Measurements from ENCODE around the gene KRTAP10-2. TPM values are rescaled to one million over a fixed set of nuclear protein-coding genes. Genes with fewer than 3 reads are reported as not detected.
"Not testable (repeated sequence)": the region's sequence is repeated elsewhere in the genome, so short reads cannot be mapped to it uniquely, and the experiment has no call there.

KRTAP10-2 gene
- total RNA-seq, 8 experiments from 2014 or later, result 0.17 to 1.1 (median 0.47) TPM; not detected in 4

- in situ Hi-C loops (cut with MboI; ENCODE audit: low pct_unique_long_range_greater_than_20kb in 2 of 9, low sequenced_read_pairs in 9 of 9, unreplicated experiment in 9 of 9), result no loop called here
- no peak for ATAC-seq (replicated peaks in 6 of 8)
- WGBS, 10 experiments, result 17 to 89% (median 42%) methylated on average over 2 to 9 of the region's 17 CpGs; no CpG with 5 or more reads in 5 of the 10 experiments
- Histone ChIP-seq H3K4me1 (replicated peaks in 1 of 2) (peaks cover 3 to 5% of the 10 kb centered on the region in 2 donors), H3K27ac (no peak overlapping the region), H3K4me3 (no peak overlapping the region)
Observed at GRCh38 chr21:44578371-44579055, 27.2 kb upstream of the KRTAP10-2 start.

GRCh38 chr21:44576025-44576420 lies 24.7 kb upstream of the KRTAP10-2 start:
- H3K4me1 ChIP-seq (replicated peaks in 1 of 2), result no peaks in the 10 kb centered on the region
- in situ Hi-C loops (cut with MboI; ENCODE audit: low pct_unique_long_range_greater_than_20kb in 2 of 9, low sequenced_read_pairs in 9 of 9, unreplicated experiment in 9 of 9), result no loop called here
- 33 to 93% (median 71%) methylated on average over 1 to 4 of the region's 10 CpGs; no CpG with 5 or more reads in 4 of the 10 experiments for WGBS, 10 experiments
- ATAC-seq (replicated peaks in 6 of 8), result no peak
- H3K27ac ChIP-seq, result no peak overlapping the region
- no peak overlapping the region for H3K4me3 ChIP-seq

- ATAC-seq (replicated peaks in 6 of 8), result no peak
- H3K27ac ChIP-seq, result no peak overlapping the region
- H3K4me1 ChIP-seq (replicated peaks in 1 of 2), result no peaks in the 10 kb centered on the region
- in situ Hi-C loops (cut with MboI; ENCODE audit: low pct_unique_long_range_greater_than_20kb in 2 of 9, low sequenced_read_pairs in 9 of 9, unreplicated experiment in 9 of 9), result no loop called here
- no peak overlapping the region for H3K4me3 ChIP-seq
- 0 to 100% (median 80%) methylated on average over 1 to 11 of the region's 20 CpGs; no CpG with 5 or more reads in 3 of the 10 experiments for WGBS, 10 experiments
Observed at GRCh38 chr21:44575307-44576024, 24.2 kb upstream of the KRTAP10-2 start.

GRCh38 chr21:44574457-44575306 lies 23.4 kb upstream of the KRTAP10-2 start:
- in situ Hi-C loops (cut with MboI; ENCODE audit: low pct_unique_long_range_greater_than_20kb in 2 of 9, low sequenced_read_pairs in 9 of 9, unreplicated experiment in 9 of 9), result no loop called here
- no peak overlapping the region for H3K27ac ChIP-seq
- no peak overlapping the region for H3K4me3 ChIP-seq

GRCh38 chr21:44573630-44574456 lies 22.5 kb upstream of the KRTAP10-2 start, which contains the start of gene KRTAP10-4:
TSS of gene KRTAP10-4 (plus strand) at chr21:44573729. CDS start at chr21:44573759, 30 bp downstream.
- ATAC-seq (replicated peaks in 6 of 8); H3K27ac ChIP-seq; in situ Hi-C loops (cut with MboI; ENCODE audit: low pct_unique_long_range_greater_than_20kb in 2 of 9, low sequenced_read_pairs in 9 of 9, unreplicated experiment in 9 of 9); H3K4me1 ChIP-seq (replicated peaks in 1 of 2); H3K4me3 ChIP-seq: not testable (repeated sequence)
- 0% methylated on average over 1 of the region's 25 CpGs; no CpG with 5 or more reads in 9 of the 10 experiments for WGBS, 10 experiments

More at GRCh38 chr21:44574457-44575306, 23.4 kb upstream of the KRTAP10-2 start:
- WGBS, 10 experiments, result 0 to 100% (median 48%) methylated on average over 1 to 12 of the region's 21 CpGs; no CpG with 5 or more reads in 6 of the 10 experiments
- H3K4me1 ChIP-seq (replicated peaks in 1 of 2), result no peaks in the 10 kb centered on the region
- ATAC-seq (replicated peaks in 6 of 8), result peak in 1 of 8 experiments; percentile 52

GRCh38 chr21:44572959-44573583 lies 21.8 kb upstream of the KRTAP10-2 start:
- Histone ChIP-seq H3K4me1 (replicated peaks in 1 of 2) (no peaks in the 10 kb centered on the region), H3K4me3 (no peak overlapping the region), H3K27ac (no peak overlapping the region)
- in situ Hi-C loops (cut with MboI; ENCODE audit: low pct_unique_long_range_greater_than_20kb in 2 of 9, low sequenced_read_pairs in 9 of 9, unreplicated experiment in 9 of 9), result no loop called here
- WGBS, 10 experiments, result 13 to 82% (median 54%) methylated on average over 6 to 7 of the region's 15 CpGs; no CpG with 5 or more reads in 6 of the 10 experiments
- peak in 4 of 8 experiments; percentile 27 to 73 (median 40) for ATAC-seq (replicated peaks in 6 of 8)

GRCh38 chr21:44571844-44572782 lies 20.8 kb upstream of the KRTAP10-2 start:
- Histone ChIP-seq H3K4me3 (no peak overlapping the region), H3K4me1 (replicated peaks in 1 of 2) (no peaks in the 10 kb centered on the region), H3K27ac (no peak overlapping the region)
- 33 to 96% (median 76%) methylated on average over 1 to 13 of the region's 40 CpGs; no CpG with 5 or more reads in 3 of the 10 experiments for WGBS, 10 experiments
- in situ Hi-C loops (cut with MboI; ENCODE audit: low pct_unique_long_range_greater_than_20kb in 2 of 9, low sequenced_read_pairs in 9 of 9, unreplicated experiment in 9 of 9), result no loop called here
- no peak for ATAC-seq (replicated peaks in 6 of 8)

- in situ Hi-C loops (cut with MboI; ENCODE audit: low pct_unique_long_range_greater_than_20kb in 2 of 9, low sequenced_read_pairs in 9 of 9, unreplicated experiment in 9 of 9), result no loop called here
- WGBS, 10 experiments, result 0 to 100% (median 61%) methylated on average over 1 to 3 of the region's 4 CpGs; no CpG with 5 or more reads in 1 of the 10 experiments
- no peak overlapping the region for H3K27ac ChIP-seq
- ATAC-seq (replicated peaks in 6 of 8), result no peak
- no peak overlapping the region for H3K4me3 ChIP-seq
- H3K4me1 ChIP-seq (replicated peaks in 1 of 2), result no peaks in the 10 kb centered on the region
Observed at GRCh38 chr21:44571296-44571695, 20.0 kb upstream of the KRTAP10-2 start.

- no peak overlapping the region for H3K4me3 ChIP-seq
- 19 to 83% (median 72%) methylated on average over 1 to 9 of the region's 12 CpGs; no CpG with 5 or more reads in 3 of the 10 experiments for WGBS, 10 experiments
- no peak overlapping the region for H3K27ac ChIP-seq
- H3K4me1 ChIP-seq (replicated peaks in 1 of 2), result no peaks in the 10 kb centered on the region
- in situ Hi-C loops (cut with MboI; ENCODE audit: low pct_unique_long_range_greater_than_20kb in 2 of 9, low sequenced_read_pairs in 9 of 9, unreplicated experiment in 9 of 9), result no loop called here
- no peak for ATAC-seq (replicated peaks in 6 of 8)
Observed at GRCh38 chr21:44569861-44570517, 18.7 kb upstream of the KRTAP10-2 start.

GRCh38 chr21:44568667-44569556 lies 17.6 kb upstream of the KRTAP10-2 start:
- in situ Hi-C loops (cut with MboI; ENCODE audit: low pct_unique_long_range_greater_than_20kb in 2 of 9, low sequenced_read_pairs in 9 of 9, unreplicated experiment in 9 of 9), result no loop called here
- 30 to 85% (median 70%) methylated on average over 1 to 9 of the region's 27 CpGs; no CpG with 5 or more reads in 5 of the 10 experiments for WGBS, 10 experiments
- ATAC-seq (replicated peaks in 6 of 8), result no peak
- H3K4me1 ChIP-seq (replicated peaks in 1 of 2), result no peaks in the 10 kb centered on the region
- no peak overlapping the region for H3K27ac ChIP-seq
- H3K4me3 ChIP-seq, result no peak overlapping the region

Measured in motor neuron (in vitro differentiated cells).